Amniotic stem cell (primary cell): ENCODE data around the gene TCTN3.
"Not testable (repeated sequence)": the region's sequence is repeated elsewhere in the genome, so short reads cannot be mapped to it uniquely, and the experiment has no call there.

Source experiments
- DNase-seq: peaks from one replicate; lab custom pipeline; 2025; lab: John Stamatoyannopoulos, UW

Gene TCTN3

GRCh38 chr10:95683966-95684365 is 9.8 kb downstream of the TCTN3 start:
- DNase-seq = no peak

- no peak for DNase-seq
Measured at GRCh38 chr10:95675403-95676116, 18.2 kb downstream of the TCTN3 start.

- DNase-seq = no peak
Measured at GRCh38 chr10:95674643-95675042, 19.1 kb downstream of the TCTN3 start.

GRCh38 chr10:95672641-95673040 is 21.1 kb downstream of the TCTN3 start:
- not testable (repeated sequence) for DNase-seq

GRCh38 chr10:95664543-95664942 is 29.2 kb downstream of the TCTN3 start:
- no peak for DNase-seq

GRCh38 chr10:95663496-95663895 is 30.2 kb downstream of the TCTN3 start:
- DNase-seq = no peak

GRCh38 chr10:95661818-95662217 is 31.9 kb downstream of the TCTN3 start:
- DNase-seq = no peak

- no peak for DNase-seq
Measured at GRCh38 chr10:95660283-95660682, 33.4 kb downstream of the TCTN3 start.

GRCh38 chr10:95657250-95657649 is 36.5 kb downstream of the TCTN3 start:
- DNase-seq = no peak

GRCh38 chr10:95656291-95657164 is 37.2 kb downstream of the TCTN3 start, which contains the start of gene ALDH18A1:
Gene ALDH18A1, minus strand, starts transcription at chr10:95656711. Its CDS starts 3,334 bp downstream, at chr10:95653377.
- DNase-seq = peak; percentile 71

GRCh38 chr10:95655571-95656290 is 38.0 kb downstream of the TCTN3 start:
- no peak for DNase-seq

- no peak for DNase-seq
Measured at GRCh38 chr10:95653895-95654294, 39.8 kb downstream of the TCTN3 start.

GRCh38 chr10:95651346-95652060 is 42.2 kb downstream of the TCTN3 start:
- DNase-seq = no peak

GRCh38 chr10:95650232-95650631 is 43.5 kb downstream of the TCTN3 start:
- DNase-seq = no peak

GRCh38 chr10:95648138-95648537 is 45.6 kb downstream of the TCTN3 start:
- DNase-seq = no peak

GRCh38 chr10:95646160-95646559 is 47.6 kb downstream of the TCTN3 start:
- DNase-seq = no peak

GRCh38 chr10:95644901-95645300 is 48.8 kb downstream of the TCTN3 start:
- DNase-seq = no peak

GRCh38 chr10:95640891-95641315 is 52.8 kb downstream of the TCTN3 start:
- no peak for DNase-seq

GRCh38 chr10:95637911-95638310 is 55.8 kb downstream of the TCTN3 start:
- DNase-seq = no peak

- DNase-seq = no peak
Measured at GRCh38 chr10:95637140-95637539, 56.6 kb downstream of the TCTN3 start.

GRCh38 chr10:95635319-95635733 is 58.4 kb downstream of the TCTN3 start:
- DNase-seq = no peak

GRCh38 chr10:95628786-95629185 is 64.9 kb downstream of the TCTN3 start:
- DNase-seq = no peak
